WTC11 (cell line): ENCODE data around the gene GNA14. TPM values are rescaled to one million over a fixed set of nuclear protein-coding genes. Genes with fewer than 3 reads are reported as not detected.

Source experiments
- ATAC-seq: fragments of 200-7000 bp; cut with Tn5 transposase; 2 replicates; pipeline ENCODE4 v1.10.0; 2021; ENCODE audit warnings: mild to moderate bottlenecking, moderate library complexity
- CTCF ChIA-PET: fragments of 300-600 bp; sonication (Branson Sonifier 250); formaldehyde crosslinking; loops from one replicate; lab custom pipeline; 2021; ENCODE audit warnings: antibody characterized with exemption; lab: Charles Lee
- POLR2A ChIA-PET: fragments of 350-600 bp; sonication (Branson Sonifier 250); formaldehyde crosslinking; loops from one replicate; lab custom pipeline; 2021; ENCODE audit warnings: antibody characterized with exemption; lab: Charles Lee
- DNase-seq: peaks from one replicate; pipeline ENCODE4 v3.0.0; 2021; ENCODE audit warnings: low spot score
- H3K27ac Mint-ChIP-seq: 2 replicates; pipeline ENCODE4 v1.8.0; 2021; ENCODE audit warnings: mixed read lengths
- H3K27me3 Mint-ChIP-seq: 2 replicates; pipeline ENCODE4 v1.8.0; 2021; ENCODE audit warnings: low read depth, mild to moderate bottlenecking, moderate library complexity, mixed read lengths
- H3K36me3 Mint-ChIP-seq: 2 replicates; pipeline ENCODE4 v1.8.0; 2021; ENCODE audit warnings: mixed read lengths
- H3K4me1 Mint-ChIP-seq: 2 replicates; pipeline ENCODE4 v1.8.0; 2022; ENCODE audit warnings: mixed read lengths
- H3K4me3 Mint-ChIP-seq: 2 replicates; pipeline ENCODE4 v1.8.0; 2021; ENCODE audit warnings: mild to moderate bottlenecking, moderate library complexity, mixed read lengths
- H3K9me3 Mint-ChIP-seq: 2 replicates; pipeline ENCODE4 v1.8.0; 2021; ENCODE audit warnings: mixed read lengths
- ESRRA ChIP-seq: sonication (generic); formaldehyde crosslinking; IDR thresholded peaks from 2 replicates; pipeline ENCODE4 v1.8.1; 2022; ENCODE audit warnings: mild to moderate bottlenecking, missing genetic modification reagents, borderline replicate concordance
- JUN ChIP-seq: sonication (generic); formaldehyde crosslinking; IDR thresholded peaks from 2 replicates; pipeline ENCODE4 v1.8.0; 2023; ENCODE audit warnings: mild to moderate bottlenecking, missing genetic modification reagents
- MXD4 ChIP-seq: fragments of 250-450 bp; sonication (Bioruptor Pico); IDR thresholded peaks from 2 replicates; pipeline ENCODE4 v1.8.0; 2021; ENCODE audit warnings: mild to moderate bottlenecking, moderate library complexity, borderline replicate concordance
- OVOL2 ChIP-seq: fragments of 250-450 bp; sonication (Bioruptor Pico); IDR thresholded peaks from 2 replicates; pipeline ENCODE4 v1.9.0; 2021; ENCODE audit warnings: mild to moderate bottlenecking, borderline replicate concordance
- PRDM15 ChIP-seq: sonication (generic); formaldehyde crosslinking; IDR thresholded peaks from 2 replicates; pipeline ENCODE4 v1.8.0; 2022; ENCODE audit warnings: missing genetic modification reagents
- RELA ChIP-seq: sonication (generic); formaldehyde crosslinking; IDR thresholded peaks from 2 replicates; pipeline ENCODE4 v1.8.1; 2022; ENCODE audit warnings: missing genetic modification reagents, mild to moderate bottlenecking, borderline replicate concordance
- ZNF121 ChIP-seq: sonication (generic); formaldehyde crosslinking; IDR thresholded peaks from 2 replicates; pipeline ENCODE4 v1.8.0; 2023; ENCODE audit warnings: missing genetic modification reagents
- ZNF416 ChIP-seq: fragments of 250-450 bp; sonication (Bioruptor Pico); IDR thresholded peaks from 2 replicates; pipeline ENCODE4 v1.9.0; 2021; ENCODE audit warnings: mild to moderate bottlenecking, inconsistent platforms
- ZNF425 ChIP-seq: fragments of 250-450 bp; sonication (Bioruptor Pico); conservative IDR thresholded peaks from 2 replicates; pipeline ENCODE4 v1.9.0; 2021; ENCODE audit warnings: mild to moderate bottlenecking
- total RNA-seq: library from RNA; stranded (reverse); gene quantifications from 3 replicates; pipeline ENCODE4 v1.2.3, GENCODE V29; 2021
- TF ChIP-seq, protein P1 (sequence below): sonication (generic); formaldehyde crosslinking; IDR thresholded peaks from 2 replicates; pipeline ENCODE4 v1.8.1; 2022; ENCODE audit warnings: mild to moderate bottlenecking, moderate library complexity, missing genetic modification reagents
- TF ChIP-seq, protein P2 (sequence below): fragments of 250-450 bp; sonication (Bioruptor Pico); IDR thresholded peaks from 2 replicates; pipeline ENCODE4 v2.1.2; 2022; ENCODE audit warnings: mild to moderate bottlenecking, moderate library complexity
- TF ChIP-seq, protein P3 (sequence below): sonication (generic); formaldehyde crosslinking; IDR thresholded peaks from 2 replicates; pipeline ENCODE4 v1.8.1; 2023; ENCODE audit warnings: mild to moderate bottlenecking, missing genetic modification reagents
- TF ChIP-seq, protein P4 (sequence below): sonication (generic); formaldehyde crosslinking; IDR thresholded peaks from 2 replicates; pipeline ENCODE4 v1.8.1; 2022; ENCODE audit warnings: low read depth, missing genetic modification reagents, borderline replicate concordance

The GNA14 gene
- total RNA-seq, 1 experiment from 2014 or later, result 26.7 TPM

- Mint-ChIP-seq H3K4me1 (peaks cover 72% of the 10 kb centered on the region), H3K4me3 (no peak overlapping the region), H3K27ac (peak overlapping the region; percentile 31; the same call in 1 of the 2 replicates), H3K36me3 (peaks cover 8% of the 10 kb centered on the region; the same call in 1 of the 2 replicates), H3K27me3 (no peaks in the 10 kb centered on the region), H3K9me3 (peaks cover 18% of the 10 kb centered on the region)
- CTCF ChIA-PET, result interaction anchor here (0.5 to 0.9 kb wide), 2 partner anchors 60 to 67 kb away, joined by 5 read pairs; no protein-coding TSS in a partner anchor
- ATAC-seq, result no peak
- no peak for DNase-seq
- TF ChIP-seq ESRRA (no peak), ZNF425 (CRISPR knock-in tag) (no peak), ZNF416 (CRISPR knock-in tag) (no peak), JUN (no peak), ZNF121 (CRISPR knock-in tag) (no peak)
- TF ChIP-seq, protein P1, sequence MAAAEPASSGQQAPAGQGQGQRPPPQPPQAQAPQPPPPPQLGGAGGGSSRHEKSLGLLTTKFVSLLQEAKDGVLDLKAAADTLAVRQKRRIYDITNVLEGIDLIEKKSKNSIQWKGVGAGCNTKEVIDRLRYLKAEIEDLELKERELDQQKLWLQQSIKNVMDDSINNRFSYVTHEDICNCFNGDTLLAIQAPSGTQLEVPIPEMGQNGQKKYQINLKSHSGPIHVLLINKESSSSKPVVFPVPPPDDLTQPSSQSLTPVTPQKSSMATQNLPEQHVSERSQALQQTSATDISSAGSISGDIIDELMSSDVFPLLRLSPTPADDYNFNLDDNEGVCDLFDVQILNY (CRISPR knock-in tag), result no peak
- POLR2A ChIA-PET, result interaction anchor here (0.9 kb wide), 1 partner anchor 14 kb away, joined by 3 read pairs; no protein-coding TSS in a partner anchor
Observed at GRCh38 chr9:77582961-77583576, 65.1 kb downstream of the GNA14 start.

GRCh38 chr9:77582525-77582924 lies 65.6 kb downstream of the GNA14 start:
- Mint-ChIP-seq H3K4me3 (no peak overlapping the region), H3K27me3 (no peaks in the 10 kb centered on the region), H3K4me1 (peaks cover 67% of the 10 kb centered on the region), H3K27ac (0 out of 2 replicates have a peak overlapping the region, but pooled peaks have one; percentile 50), H3K9me3 (peaks cover 18% of the 10 kb centered on the region), H3K36me3 (peaks cover 8% of the 10 kb centered on the region; the same call in 1 of the 2 replicates)
- CTCF ChIA-PET, result interaction anchor here (0.5 to 0.9 kb wide), 2 partner anchors 60 to 67 kb away, joined by 5 read pairs; no protein-coding TSS in a partner anchor
- POLR2A ChIA-PET, result no interaction called here
- TF ChIP-seq RELA (CRISPR knock-in tag) (no peak), PRDM15 (CRISPR knock-in tag) (no peak), MXD4 (no peak), OVOL2 (CRISPR knock-in tag) (no peak)
- TF ChIP-seq, protein P2, sequence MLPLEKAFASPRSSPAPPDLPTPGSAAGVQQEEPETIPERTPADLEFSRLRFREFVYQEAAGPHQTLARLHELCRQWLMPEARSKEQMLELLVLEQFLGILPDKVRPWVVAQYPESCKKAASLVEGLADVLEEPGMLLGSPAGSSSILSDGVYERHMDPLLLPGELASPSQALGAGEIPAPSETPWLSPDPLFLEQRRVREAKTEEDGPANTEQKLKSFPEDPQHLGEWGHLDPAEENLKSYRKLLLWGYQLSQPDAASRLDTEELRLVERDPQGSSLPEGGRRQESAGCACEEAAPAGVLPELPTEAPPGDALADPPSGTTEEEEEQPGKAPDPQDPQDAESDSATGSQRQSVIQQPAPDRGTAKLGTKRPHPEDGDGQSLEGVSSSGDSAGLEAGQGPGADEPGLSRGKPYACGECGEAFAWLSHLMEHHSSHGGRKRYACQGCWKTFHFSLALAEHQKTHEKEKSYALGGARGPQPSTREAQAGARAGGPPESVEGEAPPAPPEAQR (CRISPR knock-in tag), result no peak
- TF ChIP-seq, protein P3, sequence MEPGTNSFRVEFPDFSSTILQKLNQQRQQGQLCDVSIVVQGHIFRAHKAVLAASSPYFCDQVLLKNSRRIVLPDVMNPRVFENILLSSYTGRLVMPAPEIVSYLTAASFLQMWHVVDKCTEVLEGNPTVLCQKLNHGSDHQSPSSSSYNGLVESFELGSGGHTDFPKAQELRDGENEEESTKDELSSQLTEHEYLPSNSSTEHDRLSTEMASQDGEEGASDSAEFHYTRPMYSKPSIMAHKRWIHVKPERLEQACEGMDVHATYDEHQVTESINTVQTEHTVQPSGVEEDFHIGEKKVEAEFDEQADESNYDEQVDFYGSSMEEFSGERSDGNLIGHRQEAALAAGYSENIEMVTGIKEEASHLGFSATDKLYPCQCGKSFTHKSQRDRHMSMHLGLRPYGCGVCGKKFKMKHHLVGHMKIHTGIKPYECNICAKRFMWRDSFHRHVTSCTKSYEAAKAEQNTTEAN (CRISPR knock-in tag), result no peak
- TF ChIP-seq, protein P4, sequence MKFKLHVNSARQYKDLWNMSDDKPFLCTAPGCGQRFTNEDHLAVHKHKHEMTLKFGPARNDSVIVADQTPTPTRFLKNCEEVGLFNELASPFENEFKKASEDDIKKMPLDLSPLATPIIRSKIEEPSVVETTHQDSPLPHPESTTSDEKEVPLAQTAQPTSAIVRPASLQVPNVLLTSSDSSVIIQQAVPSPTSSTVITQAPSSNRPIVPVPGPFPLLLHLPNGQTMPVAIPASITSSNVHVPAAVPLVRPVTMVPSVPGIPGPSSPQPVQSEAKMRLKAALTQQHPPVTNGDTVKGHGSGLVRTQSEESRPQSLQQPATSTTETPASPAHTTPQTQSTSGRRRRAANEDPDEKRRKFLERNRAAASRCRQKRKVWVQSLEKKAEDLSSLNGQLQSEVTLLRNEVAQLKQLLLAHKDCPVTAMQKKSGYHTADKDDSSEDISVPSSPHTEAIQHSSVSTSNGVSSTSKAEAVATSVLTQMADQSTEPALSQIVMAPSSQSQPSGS (CRISPR knock-in tag), result no peak
- ATAC-seq (no peak), DNase-seq (no peak)
